HUDEP-2 (cell line): ENCODE results near the gene LTBP4.
A peak's percentile ranks its signal among the peaks of the same experiment; 100 is the strongest.
"Not testable (repeated sequence)": the region's sequence is repeated elsewhere in the genome, so short reads cannot be mapped to it uniquely, and the experiment has no call there.

Experiments
- DNase-seq, 76 experiments: peaks; one replicate each; lab custom pipeline; 2025; ENCODE audit not compliant: unreplicated experiment in 76 of 76; lab: John Stamatoyannopoulos, UW

The LTBP4 gene

GRCh38 chr19:40625406-40626120, 24.4 kb downstream of the LTBP4 start:
- peak in 16 of 76 experiments; percentile 6 to 50 (median 22) for DNase-seq

- DNase-seq = no peak
Measured at GRCh38 chr19:40626918-40627317, 25.7 kb downstream of the LTBP4 start.

GRCh38 chr19:40627486-40628279, 26.5 kb downstream of the LTBP4 start:
- DNase-seq = peak in 13 of 76 experiments; percentile 10 to 45 (median 23)

GRCh38 chr19:40629346-40629745, 28.2 kb downstream of the LTBP4 start:
- no peak for DNase-seq

GRCh38 chr19:40630571-40631160, 29.5 kb downstream of the LTBP4 start:
- no peak for DNase-seq

GRCh38 chr19:40632311-40633036, 31.3 kb downstream of the LTBP4 start:
- no peak for DNase-seq

- DNase-seq = no peak
Measured at GRCh38 chr19:40633207-40633606, 32.0 kb downstream of the LTBP4 start.

GRCh38 chr19:40638327-40638726, 37.2 kb downstream of the LTBP4 start:
- DNase-seq = no peak

- DNase-seq = no peak
Measured at GRCh38 chr19:40639638-40639982, 38.4 kb downstream of the LTBP4 start.

GRCh38 chr19:40640744-40641143, 39.6 kb downstream of the LTBP4 start:
- DNase-seq = peak in 1 of 76 experiments; percentile 7

GRCh38 chr19:40641281-40641680, 40.1 kb downstream of the LTBP4 start:
- no peak for DNase-seq

- DNase-seq = no peak
Measured at GRCh38 chr19:40642051-40642706, 41.0 kb downstream of the LTBP4 start.

- DNase-seq = no peak
Measured at GRCh38 chr19:40642757-40643305, 41.7 kb downstream of the LTBP4 start.

GRCh38 chr19:40646743-40647254, 45.6 kb downstream of the LTBP4 start:
- no peak for DNase-seq

- DNase-seq = not testable (repeated sequence)
Measured at GRCh38 chr19:40649903-40650675, 48.9 kb downstream of the LTBP4 start.

GRCh38 chr19:40650749-40651305, 49.7 kb downstream of the LTBP4 start:
- no peak for DNase-seq

GRCh38 chr19:40652303-40652702, 51.1 kb downstream of the LTBP4 start:
- DNase-seq = not testable (repeated sequence)

- DNase-seq = not testable (repeated sequence)
Measured at GRCh38 chr19:40655684-40656083, 54.5 kb downstream of the LTBP4 start.

GRCh38 chr19:40658031-40658430, 56.9 kb downstream of the LTBP4 start:
- DNase-seq = no peak
